H9 (cell line): ENCODE measurements around the gene KCNA2. TPM values are rescaled to one million over a fixed set of nuclear protein-coding genes. Genes with fewer than 3 reads are reported as not detected.

Experiments used
- DNase-seq: peaks from one replicate; pipeline ENCODE4 v3.0.0-alpha.2; 2017
- H2AFZ ChIP-seq: one replicate; pipeline ENCODE4 v1.6.1; 2013; ENCODE audit warnings: mild to moderate bottlenecking, low read length, control low read depth, moderate library complexity
- H2AK5ac ChIP-seq: 2 replicates; pipeline ENCODE4 v1.6.1; 2013; ENCODE audit warnings: low read length, control low read depth, mixed read lengths; ENCODE audit not compliant: insufficient read length
- H2BK120ac ChIP-seq: one replicate; pipeline ENCODE4 v1.6.1; 2013; ENCODE audit warnings: low read depth, mild to moderate bottlenecking, low read length, control low read depth, inconsistent platforms; ENCODE audit not compliant: poor library complexity, severe bottlenecking
- H2BK12ac ChIP-seq: 2 replicates; pipeline ENCODE4 v1.6.1; 2013; ENCODE audit warnings: low read length, control low read depth, mixed read lengths, low read depth; ENCODE audit not compliant: insufficient read length
- H2BK15ac ChIP-seq: 2 replicates; pipeline ENCODE4 v1.6.1; 2013; ENCODE audit warnings: low read depth, low read length, control low read depth
- H2BK20ac ChIP-seq: one replicate; pipeline ENCODE4 v1.6.1; 2013; ENCODE audit warnings: low read depth, mild to moderate bottlenecking, low read length, control low read depth, inconsistent platforms; ENCODE audit not compliant: poor library complexity, severe bottlenecking
- H2BK5ac ChIP-seq: 2 replicates; pipeline ENCODE4 v1.6.1; 2013; ENCODE audit warnings: low read length, control low read depth, mixed read lengths; ENCODE audit not compliant: insufficient read length
- H3K14ac ChIP-seq: 2 replicates; pipeline ENCODE4 v1.6.1; 2013; ENCODE audit warnings: low read length, control low read depth; ENCODE audit not compliant: insufficient read depth
- H3K18ac ChIP-seq: 2 replicates; pipeline ENCODE4 v1.6.1; 2013; ENCODE audit warnings: low read depth, mild to moderate bottlenecking, mixed read lengths, low read length, control low read depth; ENCODE audit not compliant: insufficient read length
- H3K23ac ChIP-seq: 2 replicates; pipeline ENCODE4 v1.6.1; 2013; ENCODE audit warnings: low read length, control low read depth, mixed read lengths, low read depth; ENCODE audit not compliant: insufficient read length
- H3K23me2 ChIP-seq: 2 replicates; pipeline ENCODE4 v1.6.1; 2013; ENCODE audit warnings: low read depth, mild to moderate bottlenecking, mixed read lengths, low read length, control low read depth; ENCODE audit not compliant: insufficient read length, poor library complexity, severe bottlenecking
- H3K27ac ChIP-seq: 2 replicates; pipeline ENCODE4 v1.5.1; 2013; ENCODE audit warnings: low read length, control low read depth, mixed read lengths, low read depth; ENCODE audit not compliant: insufficient read length
- H3K27me3 ChIP-seq: 2 replicates; pipeline ENCODE4 v1.6.1; 2013; ENCODE audit warnings: low read length, control low read depth, inconsistent platforms; ENCODE audit not compliant: insufficient read depth
- H3K4ac ChIP-seq: 2 replicates; pipeline ENCODE4 v1.6.1; 2013; ENCODE audit warnings: low read depth, mild to moderate bottlenecking, control low read depth, inconsistent platforms, low read length, moderate library complexity
- H3K4me1 ChIP-seq: 2 replicates; pipeline ENCODE4 v1.6.1; 2013; ENCODE audit warnings: low read length, control low read depth, inconsistent platforms; ENCODE audit not compliant: insufficient read depth
- H3K4me2 ChIP-seq: 2 replicates; pipeline ENCODE4 v1.6.1; 2013; ENCODE audit warnings: low read length, control low read depth, mixed read lengths; ENCODE audit not compliant: insufficient read length, insufficient read depth
- H3K56ac ChIP-seq: 2 replicates; pipeline ENCODE4 v1.6.1; 2013; ENCODE audit warnings: low read depth, mild to moderate bottlenecking, mixed read lengths, low read length, control low read depth; ENCODE audit not compliant: insufficient read length
- H3K79me1 ChIP-seq: 2 replicates; pipeline ENCODE4 v1.6.1; 2013; ENCODE audit warnings: low read depth, mild to moderate bottlenecking, moderate library complexity, low read length, control low read depth, inconsistent platforms; ENCODE audit not compliant: insufficient read depth, poor library complexity, severe bottlenecking
- H3K79me2 ChIP-seq: 2 replicates; pipeline ENCODE4 v1.6.1; 2013; ENCODE audit warnings: low read length, control low read depth, inconsistent platforms; ENCODE audit not compliant: insufficient read depth
- H3K9ac ChIP-seq: 2 replicates; pipeline ENCODE4 v1.6.1; 2013; ENCODE audit warnings: low read length, control low read depth, mixed read lengths; ENCODE audit not compliant: insufficient read length; ENCODE audit errors: extremely low read depth
- H3K9me3 ChIP-seq: one replicate; pipeline ENCODE4 v1.6.1; 2013; ENCODE audit warnings: low read depth, low read length, inconsistent platforms; ENCODE audit not compliant: control insufficient read depth
- H3T11ph ChIP-seq: one replicate; pipeline ENCODE4 v1.6.1; 2013; ENCODE audit warnings: mild to moderate bottlenecking, low read length, control low read depth, inconsistent platforms
- H4K20me1 ChIP-seq: one replicate; pipeline ENCODE4 v1.6.1; 2013; ENCODE audit not compliant: control insufficient read depth, insufficient read length, insufficient read depth
- H4K5ac ChIP-seq: 2 replicates; pipeline ENCODE4 v1.6.1; 2013; ENCODE audit warnings: low read depth, mild to moderate bottlenecking, mixed read lengths, low read length, control low read depth; ENCODE audit not compliant: insufficient read length
- H4K8ac ChIP-seq: replicated peaks from 2 replicates; pipeline ENCODE4 v1.6.1; 2013; ENCODE audit warnings: low read length, control low read depth, mixed read lengths, low read depth; ENCODE audit not compliant: insufficient read length
- H4K91ac ChIP-seq: 2 replicates; pipeline ENCODE4 v1.6.1; 2013; ENCODE audit warnings: low read depth, mild to moderate bottlenecking, moderate library complexity, mixed read lengths, low read length, control low read depth; ENCODE audit not compliant: insufficient read length
- H3K27ac Mint-ChIP-seq, 3 experiments: 2 replicates in 2 of 3; 3 replicates in 1 of 3; pipeline ENCODE4 v1.8.0; 2020 to 2021; ENCODE audit warnings: mixed read lengths in 3 of 3, mild to moderate bottlenecking in 1 of 3, moderate library complexity in 1 of 3
- H3K27me3 Mint-ChIP-seq: 2 replicates; pipeline ENCODE4 v1.8.0; 2021; ENCODE audit warnings: low read depth, mild to moderate bottlenecking, moderate library complexity, mixed read lengths
- H3K36me3 Mint-ChIP-seq, 3 experiments: 2 replicates in 2 of 3; 3 replicates in 1 of 3; pipeline ENCODE4 v1.8.0; 2020 to 2021; ENCODE audit warnings: low read depth in 3 of 3, mixed read lengths in 3 of 3; ENCODE audit not compliant: insufficient read depth in 1 of 3
- H3K4me1 Mint-ChIP-seq, 2 experiments: 2 replicates each; pipeline ENCODE4 v1.8.0; 2020; ENCODE audit warnings: mixed read lengths in 2 of 2
- H3K4me3 Mint-ChIP-seq, 2 experiments: 2 replicates in 1 of 2; 3 replicates in 1 of 2; pipeline ENCODE4 v1.8.0; 2020 to 2021; ENCODE audit warnings: mild to moderate bottlenecking in 2 of 2, mixed read lengths in 2 of 2, moderate library complexity in 1 of 2
- H3K9me3 Mint-ChIP-seq, 2 experiments: 2 replicates in 1 of 2; 3 replicates in 1 of 2; pipeline ENCODE4 v1.8.0; 2020; ENCODE audit warnings: mild to moderate bottlenecking in 2 of 2, mixed read lengths in 2 of 2, moderate library complexity in 1 of 2
- WGBS: extraction: QIAGEN DNeasy Blood & Tissue Kit; methylation state at CpG from one replicate; pipeline ENCODE4 v1.1.7; 2013; ENCODE audit warnings: missing lambda C conversion rate, low lambda C conversion rate, mixed read lengths; ENCODE audit not compliant: insufficient read length; ENCODE audit errors: extremely low coverage; 5-methylcytosine and 5-hydroxymethylcytosine counted together
- total RNA-seq: library from RNA; stranded (reverse); gene quantifications from 2 replicates; pipeline ENCODE4 v1.2.1, GENCODE V29; 2021
- TF ChIP-seq, protein P1 (sequence below): fragments of 200-600 bp; sonication (generic); conservative IDR thresholded peaks from 3 replicates; pipeline ENCODE4 v1.8.0; 2021; ENCODE audit warnings: antibody characterized with exemption, mild to moderate bottlenecking

Gene KCNA2
- total RNA-seq, 1 experiment from 2014 or later = 0.33 TPM

DNA sequence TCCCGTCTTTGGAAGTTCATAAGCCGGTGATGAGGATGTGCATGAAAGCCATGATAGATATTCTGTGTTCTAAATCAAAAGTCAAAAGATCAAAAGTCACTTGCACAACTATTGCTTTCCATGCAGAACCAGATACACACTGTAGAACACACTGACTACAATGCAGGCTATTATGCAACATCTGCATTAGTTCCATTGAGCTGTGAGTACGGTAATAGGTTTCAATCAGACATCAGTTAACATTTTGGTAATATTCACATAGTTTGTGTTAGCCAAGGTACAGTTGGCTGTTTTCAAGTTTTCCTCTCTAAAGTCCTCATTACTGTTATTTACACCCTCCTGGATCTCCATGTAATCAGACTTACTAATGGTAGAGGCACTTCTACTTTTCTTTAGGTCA, 3.1 kb downstream of the KCNA2 start:
- H3K23ac ChIP-seq = no peak overlapping the region
- Mint-ChIP-seq H3K27ac (no peak overlapping the region), H3K27me3 (peaks cover 89% of the 10 kb centered on the region), H3K9me3 (no peaks in the 10 kb centered on the region), H3K4me1 (peaks cover 14 to 15% of the 10 kb centered on the region in 2 experiments), H3K36me3 (no peaks in the 10 kb centered on the region; a peak in 1 of 7 replicates), H3K4me3 (no peak overlapping the region)
- no peak overlapping the region for H3K14ac ChIP-seq
- H4K91ac ChIP-seq = no peak overlapping the region
- no peak overlapping the region for H2AK5ac ChIP-seq
- peaks cover 30% of the 10 kb centered on the region for H3K27me3 ChIP-seq
- no peak overlapping the region for H3K27ac ChIP-seq
- H2BK120ac ChIP-seq = no peak overlapping the region
- H2BK12ac ChIP-seq = no peak overlapping the region
- H3T11ph ChIP-seq = no peak overlapping the region
- H3K79me2 ChIP-seq = no peaks in the 10 kb centered on the region
- H2AFZ ChIP-seq = no peak overlapping the region
- no peak overlapping the region for H3K18ac ChIP-seq
- DNase-seq = no peak
- no peaks in the 10 kb centered on the region for H3K9me3 ChIP-seq
- no peak overlapping the region for H3K4me2 ChIP-seq
- TF ChIP-seq, protein P1, sequence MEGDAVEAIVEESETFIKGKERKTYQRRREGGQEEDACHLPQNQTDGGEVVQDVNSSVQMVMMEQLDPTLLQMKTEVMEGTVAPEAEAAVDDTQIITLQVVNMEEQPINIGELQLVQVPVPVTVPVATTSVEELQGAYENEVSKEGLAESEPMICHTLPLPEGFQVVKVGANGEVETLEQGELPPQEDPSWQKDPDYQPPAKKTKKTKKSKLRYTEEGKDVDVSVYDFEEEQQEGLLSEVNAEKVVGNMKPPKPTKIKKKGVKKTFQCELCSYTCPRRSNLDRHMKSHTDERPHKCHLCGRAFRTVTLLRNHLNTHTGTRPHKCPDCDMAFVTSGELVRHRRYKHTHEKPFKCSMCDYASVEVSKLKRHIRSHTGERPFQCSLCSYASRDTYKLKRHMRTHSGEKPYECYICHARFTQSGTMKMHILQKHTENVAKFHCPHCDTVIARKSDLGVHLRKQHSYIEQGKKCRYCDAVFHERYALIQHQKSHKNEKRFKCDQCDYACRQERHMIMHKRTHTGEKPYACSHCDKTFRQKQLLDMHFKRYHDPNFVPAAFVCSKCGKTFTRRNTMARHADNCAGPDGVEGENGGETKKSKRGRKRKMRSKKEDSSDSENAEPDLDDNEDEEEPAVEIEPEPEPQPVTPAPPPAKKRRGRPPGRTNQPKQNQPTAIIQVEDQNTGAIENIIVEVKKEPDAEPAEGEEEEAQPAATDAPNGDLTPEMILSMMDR = no peak
- no peak overlapping the region for H3K4ac ChIP-seq
- H2BK20ac ChIP-seq = no peak overlapping the region
- no peak overlapping the region for H4K8ac ChIP-seq
- no peak overlapping the region for H2BK5ac ChIP-seq
- no peaks in the 10 kb centered on the region; the same call in 1 of the 2 replicates for H3K4me1 ChIP-seq
- H3K56ac ChIP-seq = no peak overlapping the region
- no CpG with 5 or more reads among the region's 3 CpGs for WGBS
- no peaks in the 10 kb centered on the region for H4K20me1 ChIP-seq
- H3K23me2 ChIP-seq = peaks cover 11% of the 10 kb centered on the region
- H2BK15ac ChIP-seq = no peak overlapping the region
- H3K9ac ChIP-seq = no peak overlapping the region
- H3K79me1 ChIP-seq = no peaks in the 10 kb centered on the region
- no peak overlapping the region for H4K5ac ChIP-seq
